HG03575 (cell line): ENCODE data around the gene IRX3.
"Not testable (repeated sequence)": the region's sequence is repeated elsewhere in the genome, so short reads cannot be mapped to it uniquely, and the experiment has no call there.

Experiments
- ATAC-seq: cut with Tn5 transposase; IDR thresholded peaks from one replicate; pipeline ENCODE4 v1.9.1; 2021; ENCODE audit not compliant: unreplicated experiment, insufficient number of reproducible peaks, low FRiP score; ENCODE audit errors: extremely low read depth

IRX3 gene

DNA sequence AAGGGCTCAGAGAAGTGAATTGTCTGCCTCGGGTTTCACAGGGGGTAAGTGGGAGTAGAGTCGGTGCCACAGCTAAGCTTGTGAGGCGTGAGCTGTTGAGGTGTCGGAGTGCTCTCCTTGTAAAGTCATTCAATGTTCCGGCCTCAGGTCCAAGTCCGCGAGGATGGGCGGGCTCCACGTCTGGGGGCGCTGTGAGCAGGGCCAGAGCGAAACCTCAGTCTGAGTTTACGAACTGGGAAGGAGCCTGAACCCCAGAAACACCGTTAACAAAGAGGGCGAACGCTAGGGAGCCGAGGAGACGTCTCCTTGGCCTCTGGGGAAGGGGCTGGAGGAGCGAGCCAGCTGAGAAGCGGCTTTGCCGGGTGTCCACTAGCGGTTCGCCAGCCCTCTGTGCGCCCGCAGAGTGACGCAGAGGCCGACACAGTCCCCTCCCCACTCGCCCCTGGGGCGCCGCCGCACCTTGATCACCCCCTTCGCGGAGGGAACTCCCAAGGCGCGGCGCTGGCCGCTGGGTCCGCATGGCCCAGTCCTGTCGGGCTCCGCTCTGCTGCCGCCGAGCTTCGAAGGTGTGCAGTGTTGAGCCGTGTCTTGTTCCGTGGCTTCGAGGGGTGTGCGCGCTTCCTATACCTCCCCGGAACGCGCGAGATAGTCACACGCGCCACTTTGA lies 4.9 kb downstream of the IRX3 start:
- no peak for ATAC-seq

DNA sequence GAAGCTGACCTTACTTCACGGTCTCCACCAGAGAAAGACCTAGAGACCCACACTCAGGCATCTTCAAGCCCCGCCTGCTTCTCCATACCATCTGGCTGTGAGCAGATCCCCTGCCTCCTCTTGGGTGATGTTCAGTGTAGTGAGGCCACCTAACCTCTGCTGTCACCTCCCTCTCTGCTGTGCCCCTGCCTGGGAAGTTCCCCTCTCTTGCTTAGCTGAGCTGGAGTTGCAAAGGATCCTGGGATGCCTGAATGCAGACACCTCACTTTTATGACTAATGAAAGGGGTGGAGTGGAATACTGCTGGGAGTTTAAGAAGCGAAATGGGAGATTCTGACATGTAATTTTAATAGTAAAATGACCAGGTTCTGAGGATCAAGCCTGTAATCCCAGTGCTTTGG lies 5.8 kb downstream of the IRX3 start:
- no peak for ATAC-seq

DNA sequence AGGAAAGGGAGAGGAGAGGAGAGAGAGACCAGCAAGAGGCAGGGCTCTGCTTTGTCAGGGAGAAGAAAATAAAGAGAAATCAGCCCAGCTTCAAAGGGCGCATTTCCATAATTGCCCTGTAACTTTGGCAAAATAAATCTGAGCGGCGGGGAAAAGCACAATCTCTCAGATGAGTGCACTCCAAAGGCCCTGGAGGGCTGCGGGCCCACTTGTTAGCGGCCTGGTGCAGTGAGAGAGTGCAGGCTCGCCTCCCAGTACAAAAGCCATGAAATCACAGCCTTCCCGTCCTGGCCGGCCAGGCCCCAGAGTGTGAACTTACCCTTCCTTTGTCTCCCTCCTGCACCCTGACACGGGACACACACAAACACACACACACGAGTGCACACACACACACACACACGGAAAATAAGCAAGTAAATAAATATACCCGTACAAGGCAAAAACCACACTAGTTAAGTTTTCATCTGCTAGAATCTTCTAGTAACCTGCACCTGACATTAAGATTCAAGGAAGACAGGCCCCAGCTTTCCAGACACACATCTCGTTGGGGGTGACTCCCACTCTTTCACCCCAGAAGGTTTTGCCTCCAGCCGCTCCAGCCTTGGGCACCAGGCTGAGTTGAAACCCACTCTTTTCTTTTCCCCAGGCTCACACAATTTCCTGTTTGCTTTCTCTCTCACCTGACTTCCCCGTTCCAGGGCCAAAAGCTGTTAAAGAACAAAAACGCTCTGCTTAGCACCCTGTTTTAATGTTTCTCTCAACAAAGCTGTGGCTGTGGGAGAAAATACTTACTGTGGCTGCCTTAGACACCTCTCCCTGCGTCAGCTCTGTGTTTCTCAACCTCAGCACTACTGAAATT lies 8.5 kb downstream of the IRX3 start:
- ATAC-seq, result no peak

DNA sequence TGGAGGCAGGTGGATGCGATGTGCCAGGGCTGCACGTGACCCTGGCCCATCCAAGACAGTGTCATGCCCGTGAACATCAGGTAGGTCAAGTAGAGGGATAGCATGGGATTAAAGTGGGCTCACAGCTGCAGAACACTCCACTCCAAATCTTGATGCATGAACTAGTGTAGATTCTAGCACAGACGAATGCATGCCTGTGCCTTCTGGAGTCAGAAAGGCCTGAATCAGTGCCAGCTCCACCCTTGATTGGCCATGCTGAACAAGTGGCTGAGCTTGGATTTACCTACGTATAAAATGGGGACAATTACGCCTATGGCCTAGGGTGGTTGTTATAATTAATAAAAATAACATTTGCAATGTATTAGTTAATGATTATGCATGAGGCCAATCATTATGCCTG lies 10.6 kb downstream of the IRX3 start:
- no peak for ATAC-seq

DNA sequence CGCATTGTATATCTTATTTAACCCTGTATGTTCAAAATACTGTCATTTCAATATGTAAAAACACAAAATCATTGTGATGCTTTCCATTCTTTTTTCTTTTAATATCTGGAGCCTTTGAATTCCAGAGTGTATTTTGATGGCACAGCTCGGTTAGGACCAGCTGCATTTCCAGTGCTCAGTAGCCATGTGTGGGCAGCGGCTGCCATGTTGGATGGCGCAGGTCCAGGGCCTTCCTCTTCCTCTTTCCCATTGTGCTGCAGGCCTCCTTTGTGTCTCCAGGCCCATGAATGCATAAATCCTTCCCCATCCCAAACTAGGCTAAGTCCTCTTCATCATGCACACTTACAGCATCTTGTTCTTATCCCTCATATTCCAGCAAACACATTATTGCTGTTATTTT lies 13.0 kb downstream of the IRX3 start:
- ATAC-seq, result no peak

DNA sequence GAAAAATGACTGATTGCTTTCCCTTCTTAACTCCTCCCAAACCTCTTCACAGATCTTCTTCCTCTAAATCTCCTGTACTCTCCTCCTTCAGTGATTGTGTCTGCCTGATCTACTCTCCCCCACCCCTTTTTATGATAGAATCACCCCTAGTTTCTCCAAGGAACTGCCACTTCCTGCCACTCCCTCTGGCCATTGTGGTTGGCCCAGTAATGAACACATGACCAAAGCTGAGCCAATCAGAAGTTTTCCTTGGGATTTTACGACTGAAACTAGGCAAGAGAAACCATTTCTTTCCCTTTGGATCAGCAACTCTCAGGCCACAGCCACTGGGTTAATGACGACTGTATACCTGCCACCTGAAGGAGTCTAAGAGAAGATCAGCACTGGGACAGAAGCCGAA lies 15.9 kb downstream of the IRX3 start:
- ATAC-seq, result no peak

DNA sequence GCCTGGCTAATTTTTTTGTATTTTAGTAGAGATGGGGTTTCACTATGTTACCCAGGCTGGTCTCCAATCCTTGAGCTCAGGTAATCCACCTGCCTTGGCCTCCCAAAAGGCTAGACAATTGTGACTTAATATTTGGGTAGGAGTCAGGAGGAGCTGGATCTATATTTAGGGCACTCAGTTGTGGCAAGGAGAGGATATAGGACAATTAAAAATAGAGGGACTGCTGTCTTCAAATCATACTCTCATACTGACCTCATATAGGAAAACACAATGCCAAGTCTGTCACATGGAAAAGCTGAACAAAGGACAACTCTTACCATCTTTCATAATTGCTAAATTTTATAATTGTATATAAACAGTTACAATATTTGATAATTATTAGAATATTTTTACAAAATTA lies 17.1 kb downstream of the IRX3 start:
- no peak for ATAC-seq

DNA sequence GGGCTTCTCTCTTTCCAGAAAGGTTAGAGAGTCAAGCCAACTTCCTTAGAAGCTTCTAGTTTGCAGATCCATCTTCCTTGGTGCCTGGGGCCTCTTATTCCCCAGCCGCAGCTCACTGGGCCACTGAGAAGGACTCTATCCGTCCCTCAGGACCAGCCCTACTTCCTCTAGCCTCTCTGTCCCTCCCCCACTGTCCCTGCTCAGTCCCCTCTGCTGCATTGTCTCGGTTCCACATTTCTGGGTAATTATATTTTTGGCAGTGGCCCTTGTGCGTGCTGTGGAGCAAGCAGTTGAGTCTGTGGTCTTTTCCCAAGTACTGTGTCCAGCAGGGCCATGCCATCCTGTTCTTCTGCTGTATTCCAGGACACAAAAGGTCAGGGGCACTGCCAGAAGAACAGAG lies 17.8 kb downstream of the IRX3 start:
- ATAC-seq, result no peak

DNA sequence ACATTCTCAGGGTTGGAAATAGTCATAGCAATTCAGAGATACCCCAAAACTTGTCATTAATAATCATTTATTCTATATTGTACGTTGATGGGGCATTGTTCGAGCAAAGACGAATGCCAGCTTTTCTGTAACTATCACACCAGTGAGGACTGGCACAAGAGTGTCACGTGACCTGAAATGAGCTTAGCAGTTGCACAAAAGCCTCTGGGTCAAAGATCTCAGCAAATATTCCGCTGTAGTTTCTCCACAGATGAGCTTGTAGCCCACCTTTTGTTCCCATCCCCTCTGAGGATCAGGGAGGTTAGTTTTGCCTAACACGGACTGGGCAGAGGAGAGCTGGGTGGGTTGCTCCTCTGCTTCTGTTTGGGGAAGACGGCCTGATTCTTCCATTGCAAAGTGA lies 18.2 kb downstream of the IRX3 start:
- no peak for ATAC-seq

DNA sequence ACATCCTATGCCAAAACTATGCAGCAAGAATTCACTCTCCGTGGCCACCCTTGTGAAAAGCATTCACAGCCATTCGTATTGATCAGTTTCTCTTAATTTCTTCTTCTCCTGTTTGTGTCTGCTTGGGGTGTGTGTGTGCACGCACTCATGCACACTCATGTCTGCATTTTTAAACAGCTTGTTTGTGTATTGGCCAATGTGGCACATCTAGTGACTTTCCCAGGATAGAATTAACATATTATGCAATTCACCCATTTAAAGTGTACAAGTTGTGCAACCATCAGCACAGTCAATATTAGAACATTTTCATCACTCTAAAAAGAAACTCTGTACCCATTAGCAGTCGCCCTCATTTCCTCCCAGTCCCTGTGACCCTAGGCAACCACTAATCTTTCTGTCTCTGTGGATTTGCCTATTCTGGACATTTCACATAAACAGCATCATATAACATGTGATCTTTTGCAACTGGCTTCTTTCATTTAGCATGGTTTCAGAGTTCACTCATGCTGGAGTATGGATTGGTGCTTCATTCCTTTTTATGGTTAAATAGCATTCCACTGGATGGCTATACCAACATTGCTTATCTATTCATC lies 20.1 kb downstream of the IRX3 start:
- ATAC-seq, result no peak

DNA sequence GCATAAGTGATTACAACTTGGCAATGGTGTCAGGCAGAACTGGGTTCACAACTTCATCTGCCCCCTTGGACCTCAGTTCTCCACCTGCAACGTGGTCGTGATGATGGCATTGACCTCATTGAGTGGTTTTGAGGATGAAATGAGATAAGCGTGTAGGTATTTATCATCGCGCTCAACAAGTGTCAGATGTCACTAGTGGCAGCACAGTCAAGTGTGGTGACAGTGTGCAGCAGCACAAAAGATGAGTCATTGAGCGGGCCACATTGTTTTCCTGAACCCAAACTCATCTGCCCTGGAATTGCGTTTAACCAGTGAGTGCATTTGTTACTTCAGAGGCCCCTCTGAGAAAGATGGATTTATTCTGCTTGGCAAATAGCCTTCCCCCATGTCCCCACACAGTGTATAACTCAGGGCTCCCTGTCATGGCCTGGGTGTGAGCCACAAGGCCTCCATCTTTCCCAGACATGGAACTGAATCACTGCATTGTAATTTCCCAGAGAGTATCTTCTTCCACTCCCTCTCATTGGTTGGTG lies 20.9 kb downstream of the IRX3 start:
- ATAC-seq, result no peak

DNA sequence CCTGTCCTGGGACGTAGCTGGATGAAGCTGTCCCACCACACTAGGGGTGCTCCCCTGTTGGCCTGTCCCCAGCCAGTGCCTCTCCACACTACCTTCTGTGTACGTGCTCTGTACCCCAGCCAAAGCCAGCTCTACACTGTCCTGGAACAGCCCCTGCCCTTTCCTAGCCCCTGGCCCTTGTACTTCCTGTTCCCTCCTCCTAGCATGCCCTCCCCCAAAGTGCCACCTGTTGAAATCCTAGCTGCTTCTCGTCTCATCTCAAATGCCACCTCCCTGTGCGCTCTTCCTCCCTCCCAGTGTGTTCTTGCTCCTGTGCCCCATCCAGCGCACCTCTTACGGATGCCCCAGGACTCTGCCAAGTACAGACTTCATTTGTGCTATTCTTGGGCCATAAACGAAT lies 33.5 kb downstream of the IRX3 start:
- no peak for ATAC-seq

DNA sequence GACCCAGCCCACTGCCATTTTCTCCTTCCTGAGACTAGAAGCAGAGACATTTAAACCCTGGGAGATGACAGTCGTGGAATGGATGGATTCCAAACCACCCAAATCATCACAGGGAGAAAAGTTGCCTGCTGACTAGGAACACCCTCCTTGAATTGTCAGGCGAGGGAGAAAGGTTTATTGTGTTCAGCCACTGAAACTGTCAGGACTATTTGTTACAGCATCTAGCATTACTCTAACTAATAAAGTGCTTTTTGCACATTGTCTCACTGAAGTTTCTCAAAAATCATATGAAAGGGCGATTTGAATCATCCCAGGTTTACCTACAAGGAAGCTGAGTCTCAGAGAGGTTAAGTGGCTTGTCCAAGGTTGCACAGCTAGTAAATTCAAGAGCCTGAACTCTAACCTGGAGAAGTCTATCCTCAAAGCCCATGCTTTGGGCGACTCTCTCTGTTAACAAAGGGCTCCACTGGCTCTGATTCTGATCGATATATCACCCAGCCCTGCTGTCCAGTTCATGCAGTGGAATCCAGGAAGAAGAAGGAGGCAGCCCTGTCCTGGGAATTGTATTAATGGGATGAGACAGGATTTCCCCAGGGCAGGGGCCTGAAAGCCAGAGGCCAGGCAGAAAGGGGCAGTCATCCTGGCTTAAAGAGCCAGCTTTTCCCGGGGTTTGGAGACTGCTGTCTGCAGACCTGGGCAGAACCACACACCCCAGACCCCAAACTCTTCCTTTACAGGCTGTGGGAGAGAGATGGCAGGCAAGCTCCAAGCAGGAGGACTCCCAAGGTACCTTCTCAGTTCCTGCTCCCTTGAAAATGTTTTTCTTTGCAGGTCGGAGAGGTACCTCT lies 37.5 kb downstream of the IRX3 start:
- ATAC-seq, result no peak

DNA sequence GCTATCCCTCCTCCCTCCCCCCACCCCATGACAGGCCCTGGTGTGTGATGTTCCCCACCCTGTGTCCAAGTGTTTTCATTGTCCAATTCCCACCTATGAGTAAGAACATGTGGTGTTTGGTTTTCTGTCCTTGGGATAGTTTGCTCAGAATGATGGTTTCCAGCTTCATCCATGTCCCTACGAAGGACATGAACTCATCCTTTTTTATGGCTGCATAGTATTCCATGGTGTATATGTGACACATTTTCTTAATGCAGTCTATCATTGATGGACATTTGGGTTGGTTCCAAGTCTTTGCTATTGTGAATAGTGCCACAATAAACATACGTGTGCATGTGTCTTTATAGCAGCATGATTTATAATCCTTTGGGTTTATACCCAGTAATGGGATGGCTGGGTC lies 38.9 kb downstream of the IRX3 start:
- not testable (repeated sequence) for ATAC-seq

DNA sequence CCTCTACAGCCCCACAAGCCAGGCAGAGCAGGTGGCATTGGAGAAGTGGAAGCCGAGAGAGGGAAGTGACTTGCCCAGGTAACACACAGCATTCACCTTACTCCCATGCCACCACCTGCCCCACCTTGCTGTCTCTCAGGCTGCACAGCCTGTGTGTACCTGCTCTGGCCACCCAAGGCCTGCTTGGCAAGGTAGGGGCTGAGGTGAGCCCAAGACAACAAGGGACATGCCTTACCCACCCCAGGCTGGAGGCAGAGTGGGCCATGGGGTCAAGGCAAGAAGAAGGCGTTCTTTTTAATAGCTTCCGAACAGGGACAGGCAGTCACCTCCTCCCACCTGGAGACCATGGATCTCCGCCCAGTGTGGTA lies 40.1 kb downstream of the IRX3 start:
- no peak for ATAC-seq

DNA sequence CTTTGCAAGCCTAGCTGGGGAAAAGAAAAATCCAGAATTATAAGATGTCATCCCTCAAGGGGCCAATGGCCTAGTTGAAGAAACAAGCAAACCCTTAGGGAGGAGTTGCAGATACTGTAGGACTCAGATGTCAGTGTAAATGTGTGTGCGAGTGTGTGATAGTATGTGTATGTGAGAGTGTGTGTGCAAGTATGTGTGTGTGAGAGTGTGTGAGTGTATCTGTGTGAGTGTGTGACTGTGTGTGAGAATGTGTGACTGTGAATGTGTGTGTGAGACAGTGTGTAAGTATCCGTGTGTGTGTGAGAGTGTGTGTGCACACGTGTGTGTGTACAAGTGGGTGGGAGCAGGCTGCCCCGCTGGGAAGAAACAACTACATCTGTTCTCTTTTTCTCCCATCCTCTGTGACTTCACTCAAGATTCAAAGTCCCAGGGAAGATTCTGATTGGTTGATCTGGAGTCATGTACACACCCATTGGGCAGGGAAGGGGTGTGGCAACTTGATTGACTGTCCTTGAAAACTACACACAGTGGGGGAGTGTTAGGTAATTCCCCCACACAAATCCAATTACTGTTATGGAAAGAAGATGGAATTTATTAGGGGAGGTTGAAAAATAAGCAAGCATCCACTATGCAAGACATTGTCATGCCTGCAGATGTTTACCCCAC lies 40.7 kb downstream of the IRX3 start:
- no peak for ATAC-seq

DNA sequence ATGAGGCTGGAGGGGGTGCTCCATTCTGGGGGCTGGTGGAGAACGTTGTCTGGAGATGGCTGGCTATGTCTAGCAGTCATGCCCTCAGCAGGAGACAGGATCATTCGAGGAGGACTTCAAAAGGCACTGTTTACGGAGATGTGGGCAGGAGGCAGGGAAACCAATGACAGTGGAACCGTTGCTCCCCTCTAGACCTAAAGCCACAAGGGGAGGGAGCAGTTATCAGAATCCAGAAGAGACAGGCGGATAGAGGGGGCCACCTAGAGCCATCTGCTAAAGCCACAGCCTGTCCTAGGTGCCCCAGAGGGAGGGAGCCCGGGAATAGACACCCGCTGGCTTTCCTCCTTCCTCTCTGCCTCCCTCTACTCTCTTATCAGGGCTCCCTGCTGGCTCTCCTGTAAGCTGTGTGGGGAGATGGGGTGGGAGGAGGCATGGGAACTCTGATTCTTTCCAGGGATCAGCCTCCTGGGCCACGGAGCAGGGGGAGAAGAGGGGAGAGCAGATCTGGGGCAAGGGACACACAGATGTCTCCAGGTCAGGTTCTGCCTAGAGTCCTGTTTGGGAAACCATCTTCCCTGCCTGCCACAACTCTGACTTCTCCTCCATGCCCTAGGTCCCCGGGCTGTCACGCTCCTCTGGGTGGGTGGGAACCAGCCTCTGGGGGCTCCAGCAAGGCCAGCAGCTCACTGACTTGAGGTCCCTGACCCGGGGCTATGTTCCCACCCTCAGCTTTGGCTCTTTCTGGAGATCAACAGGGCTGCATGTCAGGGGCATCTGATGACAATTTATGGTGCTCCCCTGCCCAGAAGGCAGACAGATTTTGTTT lies 42.3 kb downstream of the IRX3 start:
- no peak for ATAC-seq

DNA sequence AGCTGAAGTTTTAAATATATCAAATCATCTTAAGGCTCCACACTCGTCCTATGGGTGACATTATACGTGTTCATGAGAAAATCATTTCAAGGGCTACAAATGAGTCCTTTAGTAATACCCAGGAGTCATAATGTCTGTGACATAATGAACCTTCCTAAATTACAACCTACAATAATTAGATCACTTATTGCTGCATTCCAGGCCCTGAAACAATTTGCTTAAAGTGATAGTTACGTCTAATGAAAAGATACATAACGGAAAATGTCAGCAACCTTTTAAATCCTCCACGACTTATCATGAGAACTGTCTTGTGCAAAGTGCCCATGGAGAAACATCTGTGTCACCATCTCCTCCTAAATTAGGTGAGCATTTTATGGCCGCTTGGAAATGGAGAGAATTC lies 43.4 kb downstream of the IRX3 start:
- ATAC-seq, result no peak
